LNCAP (cell line): ENCODE results near the gene TRDN.

Experiments used
- TF ChIP-seq, protein P1 (sequence below): fragments of 450-650 bp; IDR thresholded peaks from 2 replicates; pipeline ENCODE4 v1.5.1; 2017; ENCODE audit warnings: mild to moderate bottlenecking

Gene TRDN

DNA sequence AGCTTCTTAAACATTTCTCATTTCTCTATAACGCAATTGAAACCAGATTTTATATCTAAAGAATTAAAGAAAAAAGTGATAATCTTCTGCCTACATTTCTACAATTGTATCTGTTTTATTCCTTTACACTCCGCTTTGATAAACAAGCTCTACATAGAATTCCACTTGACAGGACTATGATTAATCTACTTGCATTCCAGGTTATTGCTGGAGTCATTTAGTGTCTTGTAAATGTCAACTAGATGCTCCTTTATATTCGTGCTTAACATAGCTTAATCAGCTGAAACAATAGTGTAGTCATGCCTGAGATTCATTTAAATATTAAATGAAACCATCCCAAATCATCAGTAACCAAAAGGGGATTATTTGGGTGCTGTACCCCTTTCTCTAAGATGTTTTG lies 284.0 kb downstream of the TRDN start:
- TF ChIP-seq, protein P1, sequence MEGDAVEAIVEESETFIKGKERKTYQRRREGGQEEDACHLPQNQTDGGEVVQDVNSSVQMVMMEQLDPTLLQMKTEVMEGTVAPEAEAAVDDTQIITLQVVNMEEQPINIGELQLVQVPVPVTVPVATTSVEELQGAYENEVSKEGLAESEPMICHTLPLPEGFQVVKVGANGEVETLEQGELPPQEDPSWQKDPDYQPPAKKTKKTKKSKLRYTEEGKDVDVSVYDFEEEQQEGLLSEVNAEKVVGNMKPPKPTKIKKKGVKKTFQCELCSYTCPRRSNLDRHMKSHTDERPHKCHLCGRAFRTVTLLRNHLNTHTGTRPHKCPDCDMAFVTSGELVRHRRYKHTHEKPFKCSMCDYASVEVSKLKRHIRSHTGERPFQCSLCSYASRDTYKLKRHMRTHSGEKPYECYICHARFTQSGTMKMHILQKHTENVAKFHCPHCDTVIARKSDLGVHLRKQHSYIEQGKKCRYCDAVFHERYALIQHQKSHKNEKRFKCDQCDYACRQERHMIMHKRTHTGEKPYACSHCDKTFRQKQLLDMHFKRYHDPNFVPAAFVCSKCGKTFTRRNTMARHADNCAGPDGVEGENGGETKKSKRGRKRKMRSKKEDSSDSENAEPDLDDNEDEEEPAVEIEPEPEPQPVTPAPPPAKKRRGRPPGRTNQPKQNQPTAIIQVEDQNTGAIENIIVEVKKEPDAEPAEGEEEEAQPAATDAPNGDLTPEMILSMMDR = no peak

DNA sequence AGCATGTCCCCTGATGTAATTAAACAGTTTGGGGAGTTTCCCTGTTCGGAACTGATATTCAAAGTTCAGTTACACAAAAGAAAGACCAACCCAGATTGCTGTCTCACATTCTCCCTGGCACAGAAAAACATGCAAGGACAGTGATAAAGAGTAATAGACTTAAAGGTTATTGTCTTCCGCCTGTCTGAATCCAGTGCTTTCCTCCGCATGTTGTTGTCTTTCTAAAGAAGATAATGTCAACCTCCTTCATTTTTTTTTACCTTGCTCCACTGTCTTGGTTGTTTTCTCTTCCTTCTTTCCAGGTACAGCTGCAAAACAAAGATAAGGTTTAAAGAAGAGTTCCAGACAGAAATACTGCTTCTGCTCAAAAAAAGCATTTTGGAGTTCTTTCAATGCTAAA lies 284.5 kb downstream of the TRDN start:
- TF ChIP-seq, protein P1 = no peak

DNA sequence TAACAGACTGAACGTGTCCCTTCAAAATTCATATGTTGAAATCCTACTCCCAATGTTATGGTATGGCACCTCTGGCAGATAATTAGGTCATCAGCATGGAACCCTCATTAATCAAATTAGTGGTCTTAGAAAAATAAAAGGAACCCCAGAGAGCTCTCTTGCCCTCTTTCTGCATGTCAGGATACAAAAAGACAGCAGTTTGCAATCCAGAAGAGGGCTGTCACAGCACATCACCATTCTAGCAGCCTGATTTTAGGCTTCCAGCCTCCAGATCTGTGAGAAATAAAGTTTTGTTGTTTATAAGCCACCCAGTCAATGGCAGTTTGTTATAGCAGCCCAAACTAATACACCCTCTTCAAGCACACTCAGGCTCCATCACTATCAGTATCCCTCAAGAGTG lies 292.9 kb downstream of the TRDN start:
- TF ChIP-seq, protein P1 = no peak

DNA sequence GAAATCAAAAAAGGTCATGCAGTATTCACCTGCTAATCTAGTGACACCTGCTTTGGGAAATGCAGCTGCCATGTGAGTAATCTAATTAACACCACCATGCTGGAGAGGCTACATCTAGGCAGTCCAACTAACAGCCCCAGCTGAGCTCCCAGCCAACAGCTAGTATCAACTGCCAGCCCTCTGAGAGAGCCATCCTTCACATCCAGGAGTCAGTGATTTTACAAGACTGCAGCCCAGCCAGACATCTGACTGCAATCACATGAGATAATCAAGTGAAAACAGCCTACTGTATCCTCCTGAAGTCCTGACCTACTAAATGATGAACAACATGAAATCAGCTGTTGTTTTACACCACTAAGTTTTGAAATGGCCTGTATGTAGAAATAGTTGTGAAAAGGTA lies 298.4 kb downstream of the TRDN start:
- TF ChIP-seq, protein P1 = no peak

GRCh38 chr6:123333000-123333756 lies 303.6 kb downstream of the TRDN start:
- TF ChIP-seq, protein P1 = no peak

GRCh38 chr6:123332070-123332469 lies 304.7 kb downstream of the TRDN start:
- TF ChIP-seq, protein P1 = no peak

DNA sequence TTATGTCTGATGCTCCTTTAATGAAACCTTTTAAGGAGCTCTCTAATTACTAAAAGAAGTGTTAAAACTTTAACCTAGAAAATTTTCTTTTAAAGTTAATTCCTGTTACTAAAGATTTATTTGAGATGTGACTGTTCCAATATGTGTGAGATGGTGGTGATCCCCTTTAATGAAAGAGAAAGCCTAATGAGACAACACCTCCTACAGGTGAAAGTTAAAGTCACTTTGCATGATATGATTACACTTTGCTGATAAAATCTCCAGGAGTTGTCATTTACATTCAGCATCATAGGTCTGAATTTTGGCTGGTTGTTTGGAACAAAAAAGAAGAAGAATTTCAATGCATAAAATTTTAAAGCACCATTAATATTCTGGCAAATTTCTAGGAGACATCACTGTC lies 307.4 kb downstream of the TRDN start:
- TF ChIP-seq, protein P1 = no peak
